ENCODE measurements around the gene UBE2Q2. TPM values are rescaled to one million over a fixed set of nuclear protein-coding genes. Genes with fewer than 3 reads are reported as not detected.
"Not testable (repeated sequence)": the region's sequence is repeated elsewhere in the genome, so short reads cannot be mapped to it uniquely, and the experiment has no call there.

The UBE2Q2 gene
- total RNA-seq, 4 donors from 2014 or later: 15.9 to 25.5 (median 23.9) TPM

GRCh38 chr15:75868019-75868418 is 24.8 kb downstream of the UBE2Q2 start:
- H3K27ac ChIP-seq: no peak overlapping the region
- H3K36me3 ChIP-seq: no peaks in the 10 kb centered on the region
- TF ChIP-seq CTCF (IDR thresholded peaks at IDR 0.05 in 4 of 5, conservative IDR thresholded peaks at IDR 0.05 in 1 of 5): no peak
- TF ChIP-seq POLR2A (IDR thresholded peaks at IDR 0.05): no peak
- no peaks in the 10 kb centered on the region for H3K27me3 ChIP-seq
- ATAC-seq (no peak), DNase-seq (no peak)
- intact Hi-C loops (cut with DNase I; ENCODE audit: low total_unique reads): no loop called here
- no peaks in the 10 kb centered on the region for H3K4me1 ChIP-seq
- no peaks in the 10 kb centered on the region for H3K9me3 ChIP-seq
- in situ Hi-C loops (cut with MboI; ENCODE audit: low sequenced_read_pairs in 4 of 4): no loop called here
- no peak overlapping the region for H3K4me3 ChIP-seq

DNA sequence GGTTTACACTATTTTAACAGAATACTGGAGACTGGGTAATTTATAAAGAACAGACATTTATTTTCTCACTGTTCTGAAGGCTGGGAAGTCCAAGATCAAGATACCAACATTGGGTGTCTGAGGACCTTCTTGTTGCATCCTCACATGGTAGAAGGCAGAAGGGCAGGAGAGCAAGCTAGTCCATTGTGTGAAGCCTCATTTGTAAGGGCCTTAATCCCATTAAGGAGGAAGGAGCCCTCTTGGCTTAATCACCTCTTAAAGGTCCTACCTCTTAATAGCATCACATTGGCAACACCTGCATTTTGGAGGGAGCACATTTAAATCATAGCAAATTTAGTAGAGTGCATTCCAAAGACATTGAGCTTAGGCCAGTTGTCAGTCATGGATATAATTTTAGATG is 26.2 kb downstream of the UBE2Q2 start:
- no peaks in the 10 kb centered on the region for H3K9me3 ChIP-seq

DNA sequence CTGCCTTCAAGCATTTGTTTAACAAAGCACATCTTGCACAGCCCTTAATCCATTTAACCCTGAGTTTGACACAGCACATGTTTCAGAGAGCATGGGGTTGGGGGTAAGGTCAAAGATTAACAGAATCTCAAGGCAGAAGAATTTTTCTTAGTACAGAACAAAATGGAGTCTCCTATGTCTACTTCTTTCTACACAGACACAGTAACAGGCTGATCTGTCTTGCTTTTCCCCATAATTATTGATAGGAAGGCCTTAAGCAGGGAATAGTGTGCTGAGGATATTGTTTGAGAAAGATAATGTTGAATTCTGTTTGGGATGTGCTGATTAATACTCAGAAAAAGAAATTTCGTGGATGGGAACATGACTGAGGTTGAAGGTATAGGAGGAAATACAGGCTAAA is 28.3 kb downstream of the UBE2Q2 start:
- H3K27ac ChIP-seq; in situ Hi-C loops (cut with MboI; ENCODE audit: low sequenced_read_pairs in 4 of 4); H3K9me3 ChIP-seq; H3K27me3 ChIP-seq; H3K4me1 ChIP-seq; DNase-seq; intact Hi-C loops (cut with DNase I; ENCODE audit: low total_unique reads); H3K4me3 ChIP-seq; ATAC-seq: not testable (repeated sequence)
- peaks cover 0 to 16% of the 10 kb centered on the region in 2 donors for H3K36me3 ChIP-seq

More for the DNA sequence above, 26.2 kb downstream of the UBE2Q2 start:
- Histone ChIP-seq H3K27me3 (no peaks in the 10 kb centered on the region), H3K27ac (no peak overlapping the region), H3K4me1 (no peaks in the 10 kb centered on the region), H3K4me3 (no peak overlapping the region), H3K36me3 (peaks cover 0 to 5% of the 10 kb centered on the region in 2 donors)
- no peak for DNase-seq
- ATAC-seq: no peak
- intact Hi-C loops (cut with DNase I; ENCODE audit: low total_unique reads): no loop called here
- in situ Hi-C loops (cut with MboI; ENCODE audit: low sequenced_read_pairs in 4 of 4): no loop called here
- TF ChIP-seq POLR2A (IDR thresholded peaks at IDR 0.05): no peak
- no peak for TF ChIP-seq CTCF (IDR thresholded peaks at IDR 0.05 in 4 of 5, conservative IDR thresholded peaks at IDR 0.05 in 1 of 5)

DNA sequence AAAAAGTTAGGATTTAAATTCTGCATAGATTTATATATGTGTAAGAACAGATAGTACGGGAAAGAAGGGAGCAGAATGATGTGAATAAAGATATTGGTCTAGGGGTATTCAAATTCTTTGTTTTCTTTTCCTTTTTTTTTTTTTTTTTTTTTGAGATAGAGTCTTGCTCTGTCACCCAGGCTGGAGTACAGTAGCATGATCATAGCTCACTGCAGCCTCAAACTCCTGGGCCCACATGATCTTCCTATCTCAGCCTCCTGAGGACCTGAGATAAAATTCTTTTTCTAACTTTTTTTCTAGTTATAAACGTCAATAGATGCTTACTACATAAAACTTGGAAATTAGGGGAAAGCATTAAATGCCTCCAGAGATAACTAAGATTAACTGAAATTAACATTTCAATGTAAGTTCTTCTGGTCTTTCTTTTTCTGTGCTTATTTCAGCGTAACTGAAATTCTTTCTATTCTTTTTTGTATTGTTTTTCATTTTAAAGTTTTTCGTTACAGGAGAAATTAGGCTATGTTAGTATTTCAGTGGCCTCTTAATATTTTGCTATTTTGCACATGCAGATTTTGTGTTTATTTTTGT is 29.2 kb downstream of the UBE2Q2 start:
- DNase-seq (no peak), ATAC-seq (no peak)
- intact Hi-C loops (cut with DNase I; ENCODE audit: low total_unique reads): no loop called here
- no peak overlapping the region for H3K4me3 ChIP-seq
- no peaks in the 10 kb centered on the region for H3K4me1 ChIP-seq
- no peaks in the 10 kb centered on the region for H3K9me3 ChIP-seq
- no peak overlapping the region for H3K27ac ChIP-seq
- TF ChIP-seq CTCF (IDR thresholded peaks at IDR 0.05 in 4 of 5, conservative IDR thresholded peaks at IDR 0.05 in 1 of 5) (no peak), POLR2A (IDR thresholded peaks at IDR 0.05) (no peak)
- no peaks in the 10 kb centered on the region for H3K27me3 ChIP-seq
- in situ Hi-C loops (cut with MboI; ENCODE audit: low sequenced_read_pairs in 4 of 4): no loop called here
- peaks cover 0 to 16% of the 10 kb centered on the region in 2 donors for H3K36me3 ChIP-seq

- intact Hi-C loops (cut with DNase I; ENCODE audit: low total_unique reads): loop anchor here (10.0 kb wide), 1 partner anchor 59 kb away; no protein-coding TSS in a partner anchor
- DNase-seq: no peak
- Histone ChIP-seq H3K9me3 (no peaks in the 10 kb centered on the region), H3K36me3 (peaks cover 0 to 7% of the 10 kb centered on the region in 2 donors), H3K4me1 (no peaks in the 10 kb centered on the region), H3K27ac (no peak overlapping the region), H3K4me3 (no peak overlapping the region), H3K27me3 (no peaks in the 10 kb centered on the region)
- in situ Hi-C loops (cut with MboI; ENCODE audit: low sequenced_read_pairs in 4 of 4): no loop called here
- ATAC-seq: no peak
- TF ChIP-seq CTCF (IDR thresholded peaks at IDR 0.05 in 4 of 5, conservative IDR thresholded peaks at IDR 0.05 in 1 of 5) (no peak), POLR2A (IDR thresholded peaks at IDR 0.05) (no peak)
Observed at GRCh38 chr15:75884041-75884440, 40.8 kb downstream of the UBE2Q2 start.

Data from gastrocnemius medialis (tissue), 4 donors.